A375 (cell line): ENCODE data around the gene ASB15. TPM values are rescaled to one million over a fixed set of nuclear protein-coding genes. Genes with fewer than 3 reads are reported as not detected.

ENCODE experiments used
- total RNA-seq: library from RNA; depleted of rRNA; stranded (reverse); fragments of >200 nt; shearing (Covaris generic); gene quantifications from 2 replicates; pipeline ENCODE4 v1.2.3, GENCODE V29; 2014; rRNA removed

ASB15 gene
- total RNA-seq: not detected in 2 replicates

DNA sequence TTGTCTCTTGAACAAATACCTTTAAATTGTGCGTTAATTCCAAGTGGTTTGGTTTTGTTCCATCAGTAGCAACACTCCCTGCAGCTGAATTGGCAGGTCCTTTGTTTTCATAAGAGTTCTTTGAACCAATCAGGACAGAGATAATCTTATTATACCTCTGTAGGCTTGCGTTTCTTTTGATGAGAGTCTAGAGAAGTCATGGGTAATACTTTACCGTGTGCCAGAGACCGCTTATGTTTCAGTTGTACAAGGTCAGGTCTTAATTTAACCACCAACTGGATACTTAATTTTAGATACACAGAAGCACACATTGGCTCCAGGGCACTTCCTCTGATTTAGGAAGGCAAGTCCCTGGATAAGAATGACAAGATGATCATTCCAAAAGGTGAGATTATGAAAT, at the start of gene ASB15:
Gene ASB15, plus strand, starts transcription at position 292 of the 400 bp plus-strand sequence. CDS start 12,682 bp downstream, outside the sequence.

DNA sequence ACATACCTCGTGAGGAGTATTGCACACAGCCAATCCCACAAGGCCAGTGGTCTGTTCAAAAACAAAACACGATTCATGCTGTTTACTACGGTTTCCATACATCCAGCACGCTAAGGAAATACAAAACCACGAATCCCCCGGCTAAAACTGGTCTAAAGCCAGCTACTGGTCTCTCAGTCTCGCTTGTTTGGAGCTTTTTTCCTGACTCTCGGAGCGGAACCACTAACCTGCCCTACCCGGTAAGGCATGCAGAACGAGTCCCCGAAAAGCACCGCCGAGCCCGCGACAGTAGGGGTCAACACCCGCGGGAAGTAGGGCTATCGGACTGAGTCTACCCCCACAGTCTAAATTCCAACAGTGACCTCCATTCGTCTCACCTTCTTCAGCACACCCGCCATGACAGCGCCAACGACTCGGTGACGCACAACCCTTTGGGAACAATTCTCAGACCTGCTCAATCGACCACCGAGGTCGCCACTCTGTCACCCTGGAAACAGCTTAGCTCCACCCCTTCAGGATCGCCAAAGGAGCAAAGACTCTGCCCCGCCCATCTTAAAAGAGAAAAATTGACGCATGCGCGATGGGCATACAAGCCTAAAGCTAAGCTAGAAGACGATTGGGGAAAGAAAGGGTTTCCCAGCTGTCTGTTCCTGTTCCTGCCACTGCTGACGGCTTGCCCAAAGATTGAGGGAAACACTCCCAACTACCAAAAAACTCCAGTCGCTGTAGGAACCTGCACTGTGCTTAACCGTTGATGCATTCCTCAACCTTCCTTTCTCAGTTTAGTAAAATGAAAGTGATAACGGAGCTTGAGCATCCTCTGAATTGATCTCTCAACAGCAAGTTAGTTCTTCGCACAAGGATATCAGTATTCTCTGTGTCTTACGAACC, 44.0 kb upstream of the ASB15 start, which contains the start of gene NDUFA5:
Gene NDUFA5, minus strand, starts transcription at position 421 of the 891 bp plus-strand sequence. Its CDS starts 23 bp downstream, at position 398.

DNA sequence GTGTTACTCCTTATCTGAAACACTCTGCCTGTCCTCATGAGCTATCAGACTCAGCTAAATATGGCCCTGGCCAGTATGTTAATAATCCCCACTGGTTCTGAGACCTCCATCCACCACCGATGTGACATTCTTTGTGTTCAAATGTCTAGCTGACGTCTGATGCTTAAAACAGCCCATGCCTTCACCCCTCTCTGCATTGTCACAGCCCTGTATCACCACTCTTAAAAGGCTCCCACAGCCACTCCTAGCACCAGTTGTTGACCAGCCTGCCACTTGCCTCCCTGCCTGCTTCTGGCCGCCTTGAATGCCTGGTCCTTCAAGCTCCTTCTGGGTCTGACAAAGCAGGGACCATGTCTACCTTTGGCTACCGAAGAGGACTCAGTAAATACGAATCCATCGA, 54.0 kb downstream of the ASB15 start, which contains the start of gene LMOD2:
Gene LMOD2, plus strand, starts transcription at position 253 of the 400 bp plus-strand sequence. Its CDS starts 98 bp downstream, at position 351.

Other genes starting within 250 kb of the ASB15 start
- gene IQUB, start 67.2 kb upstream of the ASB15 start, total RNA-seq: not detected in 2 replicates
- 40.4 and 48.7 TPM in 2 replicates for gene NDUFA5, start 44.0 kb upstream of the ASB15 start, total RNA-seq
- gene LMOD2, start 54.0 kb downstream of the ASB15 start, total RNA-seq: not detected in 2 replicates
- 8.8 and 9.8 TPM in 2 replicates for gene WASL, start 147.2 kb downstream of the ASB15 start, total RNA-seq
- gene HYAL4, start 243.3 kb downstream of the ASB15 start, total RNA-seq: 0.05 and 0.23 TPM in 2 replicates